HG02571 (cell line): ENCODE measurements around the gene GPX5.
"Not testable (repeated sequence)": the region's sequence is repeated elsewhere in the genome, so short reads cannot be mapped to it uniquely, and the experiment has no call there.

Experiments
- ATAC-seq: cut with Tn5 transposase; IDR thresholded peaks from one replicate; pipeline ENCODE4 v1.9.1; 2021; ENCODE audit warnings: mild to moderate bottlenecking, moderate library complexity; ENCODE audit not compliant: unreplicated experiment

The GPX5 gene

GRCh38 chr6:28511628-28512300, 13.9 kb upstream of the GPX5 start:
- no peak for ATAC-seq

GRCh38 chr6:28512387-28512786, 13.3 kb upstream of the GPX5 start:
- ATAC-seq, result not testable (repeated sequence)

GRCh38 chr6:28515676-28516075, 10.0 kb upstream of the GPX5 start, which contains the start of gene GPX6:
TSS of gene GPX6 (minus strand) at chr6:28515793. CDS start at chr6:28515743, 50 bp downstream.
- no peak for ATAC-seq

- ATAC-seq, result no peak
These were observed 7.7 kb upstream of the GPX5 start for GRCh38 chr6:28517964-28518363.

GRCh38 chr6:28522594-28523240, 3.0 kb upstream of the GPX5 start:
- no peak for ATAC-seq

- ATAC-seq, result no peak
These were observed 2.4 kb upstream of the GPX5 start for GRCh38 chr6:28523241-28523622.

- ATAC-seq, result no peak
These were observed 5.1 kb downstream of the GPX5 start for GRCh38 chr6:28530777-28531176.

- ATAC-seq, result no peak
These were observed 5.9 kb downstream of the GPX5 start for GRCh38 chr6:28531479-28532128.

- ATAC-seq, result no peak
These were observed 8.6 kb downstream of the GPX5 start for GRCh38 chr6:28534306-28534705.

- no peak for ATAC-seq
These were observed 9.2 kb downstream of the GPX5 start for GRCh38 chr6:28534875-28535274.

GRCh38 chr6:28537065-28537464, 11.4 kb downstream of the GPX5 start:
- no peak for ATAC-seq

GRCh38 chr6:28537509-28538140, 11.9 kb downstream of the GPX5 start:
- no peak for ATAC-seq

GRCh38 chr6:28541996-28542395, 16.3 kb downstream of the GPX5 start:
- ATAC-seq, result no peak

- ATAC-seq, result no peak
These were observed 17.0 kb downstream of the GPX5 start for GRCh38 chr6:28542440-28543296.

GRCh38 chr6:28543651-28544610, 18.2 kb downstream of the GPX5 start:
- no peak for ATAC-seq

- no peak for ATAC-seq
These were observed 20.3 kb downstream of the GPX5 start for GRCh38 chr6:28545955-28546354.

- not testable (repeated sequence) for ATAC-seq
These were observed 21.3 kb downstream of the GPX5 start for GRCh38 chr6:28547003-28547402.

GRCh38 chr6:28551891-28552666, 26.4 kb downstream of the GPX5 start:
- ATAC-seq, result no peak
